NCI-H1092 treated with DMSO at 0.1 percent for 48 hours (cell line): ENCODE measurements around the gene IL4R.

Experiments
- DNase-seq: peaks from one replicate; lab custom pipeline; 2025; lab: John Stamatoyannopoulos, UW

IL4R gene

DNA sequence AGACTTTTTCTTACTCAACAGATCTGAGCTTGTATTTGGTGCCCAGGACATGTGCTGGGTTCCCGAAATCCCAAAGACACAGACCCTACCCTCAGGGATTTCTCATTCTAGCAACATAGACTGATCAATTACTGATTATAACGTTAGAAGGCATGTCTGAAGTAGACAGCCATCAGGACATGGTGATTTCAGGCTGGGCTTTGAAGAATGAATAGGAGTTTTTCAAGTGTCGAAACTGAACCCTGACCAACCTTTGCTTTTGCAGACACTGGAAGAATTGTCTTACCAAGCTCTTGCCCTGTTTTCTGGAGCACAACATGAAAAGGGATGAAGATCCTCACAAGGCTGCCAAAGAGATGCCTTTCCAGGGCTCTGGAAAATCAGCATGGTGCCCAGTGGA, 48.2 kb downstream of the IL4R start:
- no peak for DNase-seq

DNA sequence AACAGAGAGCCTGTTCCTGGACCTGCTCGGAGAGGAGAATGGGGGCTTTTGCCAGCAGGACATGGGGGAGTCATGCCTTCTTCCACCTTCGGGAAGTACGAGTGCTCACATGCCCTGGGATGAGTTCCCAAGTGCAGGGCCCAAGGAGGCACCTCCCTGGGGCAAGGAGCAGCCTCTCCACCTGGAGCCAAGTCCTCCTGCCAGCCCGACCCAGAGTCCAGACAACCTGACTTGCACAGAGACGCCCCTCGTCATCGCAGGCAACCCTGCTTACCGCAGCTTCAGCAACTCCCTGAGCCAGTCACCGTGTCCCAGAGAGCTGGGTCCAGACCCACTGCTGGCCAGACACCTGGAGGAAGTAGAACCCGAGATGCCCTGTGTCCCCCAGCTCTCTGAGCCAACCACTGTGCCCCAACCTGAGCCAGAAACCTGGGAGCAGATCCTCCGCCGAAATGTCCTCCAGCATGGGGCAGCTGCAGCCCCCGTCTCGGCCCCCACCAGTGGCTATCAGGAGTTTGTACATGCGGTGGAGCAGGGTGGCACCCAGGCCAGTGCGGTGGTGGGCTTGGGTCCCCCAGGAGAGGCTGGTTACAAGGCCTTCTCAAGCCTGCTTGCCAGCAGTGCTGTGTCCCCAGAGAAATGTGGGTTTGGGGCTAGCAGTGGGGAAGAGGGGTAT, 48.9 kb downstream of the IL4R start:
- no peak for DNase-seq

DNA sequence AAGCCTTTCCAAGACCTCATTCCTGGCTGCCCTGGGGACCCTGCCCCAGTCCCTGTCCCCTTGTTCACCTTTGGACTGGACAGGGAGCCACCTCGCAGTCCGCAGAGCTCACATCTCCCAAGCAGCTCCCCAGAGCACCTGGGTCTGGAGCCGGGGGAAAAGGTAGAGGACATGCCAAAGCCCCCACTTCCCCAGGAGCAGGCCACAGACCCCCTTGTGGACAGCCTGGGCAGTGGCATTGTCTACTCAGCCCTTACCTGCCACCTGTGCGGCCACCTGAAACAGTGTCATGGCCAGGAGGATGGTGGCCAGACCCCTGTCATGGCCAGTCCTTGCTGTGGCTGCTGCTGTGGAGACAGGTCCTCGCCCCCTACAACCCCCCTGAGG, 49.5 kb downstream of the IL4R start:
- no peak for DNase-seq

DNA sequence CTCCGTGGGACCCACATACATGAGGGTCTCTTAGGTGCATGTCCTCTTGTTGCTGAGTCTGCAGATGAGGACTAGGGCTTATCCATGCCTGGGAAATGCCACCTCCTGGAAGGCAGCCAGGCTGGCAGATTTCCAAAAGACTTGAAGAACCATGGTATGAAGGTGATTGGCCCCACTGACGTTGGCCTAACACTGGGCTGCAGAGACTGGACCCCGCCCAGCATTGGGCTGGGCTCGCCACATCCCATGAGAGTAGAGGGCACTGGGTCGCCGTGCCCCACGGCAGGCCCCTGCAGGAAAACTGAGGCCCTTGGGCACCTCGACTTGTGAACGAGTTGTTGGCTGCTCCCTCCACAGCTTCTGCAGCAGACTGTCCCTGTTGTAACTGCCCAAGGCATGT, 50.0 kb downstream of the IL4R start:
- peak; percentile 2 for DNase-seq

DNA sequence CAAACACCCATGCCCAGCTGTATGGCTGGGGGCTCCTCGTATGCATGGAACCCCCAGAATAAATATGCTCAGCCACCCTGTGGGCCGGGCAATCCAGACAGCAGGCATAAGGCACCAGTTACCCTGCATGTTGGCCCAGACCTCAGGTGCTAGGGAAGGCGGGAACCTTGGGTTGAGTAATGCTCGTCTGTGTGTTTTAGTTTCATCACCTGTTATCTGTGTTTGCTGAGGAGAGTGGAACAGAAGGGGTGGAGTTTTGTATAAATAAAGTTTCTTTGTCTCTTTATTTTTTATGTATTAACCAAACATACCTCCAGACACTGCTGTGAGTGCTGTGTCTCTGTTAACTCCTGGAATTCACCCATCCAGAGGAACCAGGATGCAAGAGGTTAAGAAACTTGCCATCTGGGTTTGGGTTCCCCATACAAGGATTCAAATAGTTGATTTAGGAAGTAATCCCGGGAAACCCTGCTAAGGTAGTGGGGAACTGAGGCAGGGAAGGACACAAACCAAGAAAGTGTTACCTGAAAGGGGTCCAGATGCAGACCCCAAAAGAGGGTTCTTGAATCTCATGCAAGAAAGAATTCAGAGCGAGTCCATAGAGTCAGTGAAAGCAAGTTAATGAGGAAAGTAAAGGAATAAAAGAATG, 50.8 kb downstream of the IL4R start:
- no peak for DNase-seq

DNA sequence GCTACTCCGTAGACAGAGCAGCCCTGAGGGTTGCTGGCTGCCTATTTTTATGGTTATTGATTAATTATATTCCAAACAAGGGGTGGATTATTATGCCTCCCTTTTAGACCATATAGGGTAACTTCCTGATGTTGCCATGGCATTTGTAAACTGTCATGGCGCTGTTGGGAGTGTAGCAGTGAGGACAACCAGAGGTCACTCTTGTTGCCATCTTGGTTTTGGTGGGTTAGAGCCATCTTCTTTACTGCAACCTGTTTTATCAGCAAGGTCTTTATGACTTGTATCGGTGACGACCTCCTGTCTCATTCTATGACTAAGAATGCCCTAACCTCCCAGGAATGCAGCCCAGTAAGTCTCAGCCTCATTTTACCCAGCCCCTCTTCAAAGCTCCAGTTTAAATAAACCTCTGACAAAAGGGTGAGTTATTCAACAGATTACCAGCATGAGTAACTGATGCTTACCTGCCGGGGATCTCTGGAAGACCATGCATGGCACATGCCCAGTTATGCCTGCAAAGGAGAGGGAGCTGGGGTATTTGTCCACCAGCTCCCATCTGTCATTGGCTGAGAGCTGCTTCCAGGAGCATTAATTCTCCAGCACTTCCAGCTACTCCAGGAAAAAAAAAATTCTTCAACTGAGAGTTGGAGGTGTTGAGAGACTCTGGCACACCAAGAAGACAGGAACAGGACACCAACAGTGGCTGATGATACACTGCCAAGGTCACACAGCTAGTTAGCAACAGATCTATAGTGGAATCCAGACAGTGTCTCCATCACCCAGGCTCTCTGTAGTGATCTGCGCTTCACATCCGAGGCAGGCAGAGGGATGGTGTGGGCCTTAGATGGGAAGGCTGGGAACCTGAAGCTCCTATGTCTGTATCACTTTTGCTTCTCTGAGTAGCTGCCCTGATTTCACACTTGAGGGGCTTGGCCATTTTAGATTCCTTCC, 51.6 kb downstream of the IL4R start:
- DNase-seq, result no peak

DNA sequence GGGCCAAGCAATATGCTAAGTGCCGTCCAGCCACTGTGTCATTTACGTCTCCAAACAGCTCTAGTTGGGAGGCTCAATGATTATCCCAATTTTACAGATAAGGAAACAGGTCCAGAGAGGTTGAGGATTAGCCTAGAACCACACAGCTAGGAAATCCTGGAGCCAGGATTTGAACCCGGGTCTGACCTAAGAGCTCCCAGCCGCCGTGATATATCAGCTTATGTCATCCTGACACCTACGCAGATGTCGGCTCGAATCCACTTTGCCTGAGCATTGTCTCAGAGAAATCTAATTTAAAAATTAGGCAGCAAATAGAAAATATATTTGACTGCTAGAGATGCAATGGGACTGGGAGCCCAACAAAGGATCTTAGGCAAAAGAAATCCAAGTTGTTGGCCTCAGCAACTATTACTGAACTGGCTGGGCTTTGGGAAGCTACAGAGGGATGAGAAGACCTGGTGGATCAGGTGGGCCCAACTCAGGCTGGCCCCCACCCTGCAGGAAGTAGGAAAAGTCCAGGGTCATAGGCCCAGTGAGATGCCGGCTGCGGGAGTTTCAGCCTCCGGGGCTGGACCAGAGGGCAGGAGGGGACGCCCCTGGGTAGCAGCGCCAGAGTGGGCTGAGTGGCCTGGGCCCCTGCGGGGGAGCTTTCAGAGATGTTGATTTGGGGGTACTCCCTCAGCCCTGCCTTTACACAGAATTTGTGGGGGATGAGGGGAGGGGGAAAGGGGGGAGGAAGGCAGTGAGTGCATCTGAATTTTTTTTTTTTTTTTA, 53.1 kb downstream of the IL4R start:
- DNase-seq, result no peak

DNA sequence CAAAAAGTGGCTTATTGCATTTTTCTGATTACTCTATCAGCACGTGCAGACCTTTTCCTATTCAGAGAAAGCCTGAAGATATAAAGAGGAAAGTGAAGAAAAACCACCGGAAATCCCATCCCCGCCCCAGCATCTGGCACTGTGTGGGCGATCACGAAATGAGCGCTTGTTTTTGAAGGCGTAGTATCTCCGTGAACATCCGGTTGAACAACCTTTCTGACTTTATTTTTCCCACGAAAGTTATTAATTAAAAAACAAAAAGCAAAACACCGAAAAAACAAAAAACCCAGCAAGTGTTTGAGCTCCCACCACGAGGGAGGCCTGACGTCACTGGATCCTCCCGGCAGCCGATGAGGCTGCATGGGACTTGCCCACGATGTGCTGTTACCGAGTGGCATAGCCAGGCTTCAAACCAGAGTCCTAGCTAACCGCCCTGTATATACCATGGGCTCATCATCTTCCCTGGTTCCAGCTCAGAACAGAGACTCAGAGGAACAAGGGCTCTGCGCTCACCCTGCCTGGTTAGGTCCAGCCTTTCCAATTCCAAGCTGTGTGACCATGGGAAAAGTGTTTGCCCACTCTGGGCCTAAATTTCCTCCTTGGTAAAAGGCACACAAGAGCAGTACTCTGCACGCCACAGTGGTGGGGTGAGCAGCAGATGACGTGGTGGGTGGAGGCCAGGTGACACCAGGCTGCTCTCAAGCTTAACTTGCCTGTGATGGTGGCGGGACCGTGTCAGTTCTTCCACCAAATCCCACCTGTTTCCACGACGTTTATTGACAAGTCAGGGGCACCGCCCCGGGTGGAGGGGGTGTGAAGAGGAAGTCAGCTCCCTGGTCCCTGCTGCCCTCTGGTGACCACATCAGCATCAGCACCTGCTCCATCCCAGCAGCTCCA, 53.9 kb downstream of the IL4R start:
- peak; percentile 16 for DNase-seq

DNA sequence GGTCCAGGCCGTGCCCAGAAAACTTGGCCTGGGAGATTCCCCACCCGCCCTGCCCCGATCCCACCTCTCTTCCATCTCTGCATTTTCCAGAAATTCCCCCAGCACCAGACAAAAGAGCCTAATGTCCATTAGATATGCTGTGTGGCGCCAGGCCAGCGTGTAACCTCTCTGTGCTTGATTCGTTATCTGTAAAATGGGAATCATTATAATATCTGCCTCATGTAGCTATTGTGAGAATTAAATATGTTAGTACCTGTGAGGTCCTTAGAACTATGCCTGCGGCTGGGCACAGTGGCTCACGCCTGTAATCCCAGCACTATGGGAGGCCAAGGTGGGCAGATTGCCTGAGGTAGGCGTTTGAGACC, 54.6 kb downstream of the IL4R start:
- no peak for DNase-seq

DNA sequence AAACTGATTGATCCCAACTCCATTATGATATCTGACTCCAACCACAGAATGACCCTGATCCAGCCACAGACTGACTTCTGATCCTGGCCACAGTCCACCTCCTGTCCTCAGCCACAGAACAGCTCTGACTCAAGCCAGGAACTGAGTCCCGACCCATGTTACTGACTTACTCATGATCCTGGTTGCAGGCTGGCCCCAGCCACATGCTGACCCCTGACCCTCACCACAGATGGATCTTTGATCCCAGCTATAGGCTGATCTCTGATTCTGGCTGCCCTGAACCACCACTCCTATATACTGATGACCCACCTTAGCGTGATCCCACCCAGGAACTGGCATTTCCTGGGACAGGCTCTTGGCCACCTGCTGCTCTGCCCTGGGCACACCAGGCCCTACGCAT, 56.0 kb downstream of the IL4R start:
- DNase-seq, result no peak

DNA sequence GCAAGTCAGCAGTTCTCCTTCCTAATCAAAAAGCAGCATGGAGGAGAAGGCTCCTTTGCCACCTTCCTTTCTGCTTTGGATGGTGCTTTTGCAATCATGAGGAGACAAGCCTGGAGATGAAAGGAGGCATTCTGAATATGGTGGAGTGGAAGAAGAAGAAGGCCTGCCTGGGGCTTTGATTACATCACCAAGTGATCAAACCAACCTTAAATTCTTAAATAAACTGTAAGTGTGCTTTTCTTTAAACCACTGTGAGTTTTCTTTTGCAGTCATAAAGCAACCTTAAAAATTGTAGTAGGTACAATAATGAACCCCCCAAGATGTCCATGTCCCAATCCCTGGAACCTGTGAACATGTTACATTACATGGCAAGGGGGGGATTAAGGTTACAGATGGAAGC, 56.5 kb downstream of the IL4R start:
- DNase-seq, result no peak

DNA sequence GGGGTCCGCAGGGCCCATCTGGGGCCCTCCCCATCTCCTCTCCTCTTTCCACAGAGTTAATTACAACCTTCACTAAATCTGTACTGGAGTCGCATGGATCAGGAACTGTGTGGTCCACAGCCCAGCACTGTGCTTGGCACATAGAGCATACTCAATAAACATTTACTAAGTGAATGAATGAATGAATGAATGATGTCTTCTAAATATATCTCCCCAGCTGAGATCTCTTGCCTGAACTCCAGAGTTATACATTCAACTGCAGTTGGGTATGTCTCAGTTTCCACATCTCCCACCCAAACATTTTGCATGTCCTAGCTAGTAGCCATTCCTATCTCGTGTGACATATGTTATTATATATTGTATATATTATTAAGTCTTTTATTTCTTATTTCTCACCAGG, 59.5 kb downstream of the IL4R start:
- no peak for DNase-seq

DNA sequence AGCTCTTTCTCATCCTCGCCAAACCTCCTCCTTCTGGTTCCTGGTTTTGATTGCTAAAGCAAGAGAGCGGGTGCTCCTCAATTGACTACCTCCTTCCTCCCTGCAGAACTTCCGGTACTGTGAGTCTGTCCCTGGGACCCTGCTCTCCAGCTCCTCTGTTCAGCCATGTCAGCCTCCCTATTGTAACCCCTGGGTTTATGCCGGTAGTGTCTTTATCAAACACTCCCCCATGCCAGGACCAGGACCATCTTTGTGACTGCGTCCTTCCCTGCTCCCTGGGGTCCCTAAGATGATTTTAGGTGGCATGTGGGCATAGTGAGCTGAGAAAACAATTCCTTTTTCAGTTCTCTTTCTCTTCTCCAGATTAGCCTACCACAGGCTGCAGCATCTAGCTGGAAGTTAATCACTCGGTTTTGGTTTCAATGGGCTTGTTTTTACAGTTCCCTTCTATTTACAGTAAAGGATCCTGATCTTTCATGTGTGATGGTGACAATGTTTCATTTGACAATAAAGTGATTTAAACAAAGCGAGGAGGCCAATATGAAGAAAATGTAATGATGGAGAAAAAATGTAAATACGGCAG, 60.5 kb downstream of the IL4R start:
- DNase-seq, result no peak

DNA sequence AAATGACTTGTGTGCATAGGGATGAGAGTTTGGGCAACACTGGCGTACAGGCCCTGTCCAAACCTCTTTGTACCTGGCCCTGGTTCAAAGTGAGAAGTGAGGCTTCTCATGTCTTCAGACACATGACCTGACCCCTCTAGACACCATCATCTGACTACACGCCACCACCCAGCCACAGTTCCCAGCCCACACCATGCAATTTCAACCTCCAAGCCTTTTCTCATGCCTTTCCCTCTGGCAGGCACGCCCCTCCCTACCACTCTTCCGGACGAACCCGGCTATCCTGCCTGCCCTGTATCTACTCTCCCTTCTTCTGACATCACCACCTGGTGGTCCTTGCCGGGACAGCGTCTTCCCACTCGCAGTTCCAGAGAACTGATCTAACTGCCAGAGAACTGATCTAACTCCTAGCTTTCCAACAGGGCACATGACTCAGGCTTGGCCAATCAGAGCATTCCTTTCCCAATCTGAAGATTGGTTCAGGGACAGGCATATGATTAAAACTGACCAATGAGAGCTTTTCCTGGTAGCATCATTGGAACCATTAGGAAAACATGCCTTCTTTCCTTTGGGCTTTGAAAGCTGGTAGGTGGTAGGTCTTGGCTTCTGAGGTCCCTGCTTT, 61.1 kb downstream of the IL4R start:
- peak; percentile 55 for DNase-seq

DNA sequence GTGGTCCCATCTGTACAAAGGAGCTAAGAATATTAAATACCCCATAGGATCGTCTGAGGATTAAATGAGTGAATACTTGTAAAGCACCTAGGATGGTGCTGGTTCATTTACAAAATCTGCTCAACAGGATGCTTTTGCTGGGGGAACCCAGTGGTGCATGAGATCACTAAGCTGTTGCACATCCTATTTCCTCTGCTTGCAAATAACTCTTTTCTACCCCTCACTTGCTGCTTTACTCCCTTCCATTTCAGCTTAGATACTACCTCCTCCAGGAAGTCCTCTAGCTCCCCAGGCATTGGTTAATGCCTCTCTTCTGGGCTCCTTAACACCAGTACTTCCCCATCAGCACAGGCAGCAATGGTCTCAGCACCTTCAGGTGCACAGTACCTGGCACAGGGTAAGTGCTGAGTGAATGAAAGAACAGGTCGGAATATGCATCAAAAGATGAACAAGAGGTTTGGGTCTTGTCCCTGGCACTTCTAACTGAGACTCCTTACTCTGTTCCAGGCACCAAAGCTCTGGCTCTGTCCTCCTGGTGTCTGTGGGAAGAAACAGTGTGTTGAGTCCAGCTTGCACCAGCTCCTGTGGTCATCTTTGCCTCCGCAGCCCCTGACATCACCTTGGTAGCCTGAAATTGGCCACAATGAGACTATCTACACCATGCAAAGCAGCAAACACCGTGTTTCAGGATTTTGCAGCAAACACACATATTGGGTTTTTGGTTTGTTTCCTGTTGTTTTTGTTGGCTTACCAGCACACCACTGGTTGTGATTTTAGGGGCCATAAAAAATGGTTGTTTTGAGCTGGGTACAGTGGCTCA, 64.1 kb downstream of the IL4R start:
- no peak for DNase-seq

DNA sequence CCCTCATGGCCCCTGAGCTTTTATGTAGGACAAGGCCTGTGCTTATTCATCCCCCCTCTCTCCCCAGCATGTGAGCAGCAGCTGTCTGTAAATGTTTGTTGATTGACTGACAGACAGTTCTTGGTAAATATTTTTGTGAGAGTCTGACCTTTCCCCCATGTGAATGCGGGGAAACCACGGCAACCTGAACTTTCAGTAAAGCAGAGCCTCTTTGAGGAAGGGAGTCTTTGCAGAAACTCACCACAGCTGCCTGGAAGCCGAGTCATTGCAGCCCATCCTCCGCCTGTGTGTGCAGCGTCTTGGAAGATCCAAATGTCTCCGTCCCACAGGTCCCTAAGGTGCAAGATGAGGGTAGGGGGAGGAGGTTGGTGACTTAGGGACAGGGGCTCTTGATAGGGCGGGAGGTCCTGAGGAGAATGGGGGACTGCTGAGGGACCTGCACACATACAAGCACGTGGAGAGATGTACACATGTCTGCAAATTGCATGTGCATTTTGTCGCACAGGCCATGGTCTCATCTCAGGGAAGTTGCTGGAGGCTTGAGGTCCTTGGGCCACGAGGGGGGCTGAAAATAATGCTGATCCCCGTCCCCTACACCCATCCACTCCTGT, 65.2 kb downstream of the IL4R start:
- DNase-seq, result no peak

DNA sequence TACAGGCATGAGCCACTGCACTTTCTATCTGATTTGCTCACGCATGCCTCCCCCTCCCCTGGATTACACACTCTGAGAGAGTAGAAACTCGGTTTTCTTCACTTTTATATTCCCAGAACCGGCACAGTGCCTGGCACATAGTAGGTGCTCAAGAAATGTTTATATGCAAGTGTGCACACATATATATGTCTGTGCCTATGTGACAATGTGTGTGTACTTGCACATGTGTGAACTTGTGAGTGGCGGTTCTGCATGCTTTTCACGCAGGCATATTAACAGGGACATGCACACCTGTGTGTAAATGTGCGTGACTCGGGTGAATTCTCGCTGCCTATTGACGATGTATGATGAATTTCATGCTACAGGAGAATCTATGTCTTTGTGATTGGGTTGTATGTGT, 66.1 kb downstream of the IL4R start:
- DNase-seq, result no peak

DNA sequence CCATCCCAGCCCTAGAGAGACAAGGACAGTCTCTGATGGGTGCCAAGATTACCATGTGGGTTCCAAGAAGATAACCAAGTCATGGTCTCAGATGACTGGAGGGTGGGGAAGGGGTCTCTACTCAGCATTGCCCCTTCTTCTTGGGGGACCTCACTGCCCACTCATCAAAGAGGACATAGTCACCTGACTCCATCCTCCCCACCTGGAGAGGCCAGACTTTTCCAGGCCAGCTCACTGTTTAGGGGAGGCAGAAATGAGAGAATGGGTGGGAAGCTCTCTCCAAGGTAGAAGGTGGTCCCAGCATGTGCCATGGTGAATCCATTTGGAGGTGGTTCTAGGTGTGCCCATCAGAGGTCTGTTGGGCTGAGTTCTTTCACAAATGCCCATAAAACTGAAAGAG, 67.5 kb downstream of the IL4R start:
- no peak for DNase-seq
